SH-SY5Y (cell line): Measurements from ENCODE around the gene MACO1.

Source experiments
- GATA2 ChIP-seq: IDR thresholded peaks from 2 replicates; pipeline ENCODE4 v1.6.1; 2011; ENCODE audit warnings: mild to moderate bottlenecking, low read depth, low read length
- GATA3 ChIP-seq: IDR thresholded peaks from 2 replicates; pipeline ENCODE4 v1.6.1; 2011; ENCODE audit warnings: low read depth, mild to moderate bottlenecking, low read length, moderate library complexity

GRCh38 chr1:25484096-25484495, 53.4 kb downstream of the MACO1 start:
- no peak for TF ChIP-seq GATA3
- no peak for TF ChIP-seq GATA2
